GM19351 (cell line): Measurements from ENCODE around the gene ADCY6.
A peak's percentile ranks its signal among the peaks of the same experiment; 100 is the strongest.

Source experiments
- ATAC-seq: cut with Tn5 transposase; IDR thresholded peaks from one replicate; pipeline ENCODE4 v1.9.1; 2021; ENCODE audit warnings: mild to moderate bottlenecking, moderate library complexity; ENCODE audit not compliant: unreplicated experiment

ADCY6 gene

GRCh38 chr12:48816143-48816854, 27.4 kb upstream of the ADCY6 start:
- no peak for ATAC-seq

- ATAC-seq: peak; percentile 29
Observed at GRCh38 chr12:48815126-48816110, 26.5 kb upstream of the ADCY6 start.

GRCh38 chr12:48814262-48815125, 25.6 kb upstream of the ADCY6 start:
- ATAC-seq: peak; percentile 79

GRCh38 chr12:48813465-48814261, 24.8 kb upstream of the ADCY6 start:
- no peak for ATAC-seq

DNA sequence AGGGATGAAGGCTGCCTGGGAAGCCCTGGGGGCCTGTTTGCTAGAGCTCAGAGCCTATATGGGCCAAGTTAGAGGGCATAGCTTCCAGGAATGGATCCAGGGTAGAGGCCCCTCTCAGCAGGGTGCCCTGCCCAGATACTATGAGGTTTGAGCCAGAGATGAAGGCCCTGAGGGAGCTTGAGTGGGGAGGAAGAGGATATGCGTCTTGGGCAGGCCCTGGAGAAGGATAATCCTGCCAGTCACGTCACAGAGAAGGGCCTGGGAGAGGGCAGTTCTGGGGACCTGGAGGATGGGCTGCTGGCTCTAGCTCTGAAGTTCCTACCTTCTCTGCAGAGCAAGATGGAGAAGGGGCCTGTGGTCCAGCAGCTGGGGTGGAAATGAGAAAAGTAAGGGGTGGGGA, 23.5 kb upstream of the ADCY6 start:
- no peak for ATAC-seq

- ATAC-seq: no peak
Observed at GRCh38 chr12:48811437-48812090, 22.7 kb upstream of the ADCY6 start.

GRCh38 chr12:48810903-48811431, 22.1 kb upstream of the ADCY6 start:
- no peak for ATAC-seq

GRCh38 chr12:48807981-48808380, 19.1 kb upstream of the ADCY6 start:
- ATAC-seq: no peak

- no peak for ATAC-seq
Observed at GRCh38 chr12:48803675-48804074, 14.8 kb upstream of the ADCY6 start.

GRCh38 chr12:48800971-48801370, 12.1 kb upstream of the ADCY6 start:
- no peak for ATAC-seq

- ATAC-seq: no peak
Observed at GRCh38 chr12:48800457-48800856, 11.6 kb upstream of the ADCY6 start.

DNA sequence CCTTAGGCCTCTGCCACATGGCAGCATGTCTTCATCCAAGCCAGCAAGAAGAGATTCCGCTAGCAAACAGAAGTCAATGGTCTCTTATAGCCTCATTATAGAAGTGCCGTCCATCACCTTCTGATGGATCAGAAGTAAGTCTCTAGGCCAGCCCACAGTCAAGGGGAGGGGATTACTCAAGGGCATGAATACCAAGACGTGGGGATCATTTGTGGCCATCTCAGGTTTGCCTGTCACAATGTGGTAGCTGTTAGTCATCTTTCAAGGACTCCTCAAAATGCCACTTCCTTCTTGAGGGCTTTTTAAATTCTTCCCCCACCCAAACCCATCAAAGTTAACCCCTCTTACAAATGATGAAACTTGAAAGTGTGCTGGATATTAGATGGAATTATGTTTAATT, 8.1 kb upstream of the ADCY6 start:
- ATAC-seq: no peak

- ATAC-seq: no peak
Observed at GRCh38 chr12:48795550-48796455, 6.9 kb upstream of the ADCY6 start.

GRCh38 chr12:48794870-48795269, 6.0 kb upstream of the ADCY6 start:
- no peak for ATAC-seq

GRCh38 chr12:48793696-48794095, 4.8 kb upstream of the ADCY6 start:
- no peak for ATAC-seq

- no peak for ATAC-seq
Observed at GRCh38 chr12:48789858-48790326, 1.0 kb upstream of the ADCY6 start.

DNA sequence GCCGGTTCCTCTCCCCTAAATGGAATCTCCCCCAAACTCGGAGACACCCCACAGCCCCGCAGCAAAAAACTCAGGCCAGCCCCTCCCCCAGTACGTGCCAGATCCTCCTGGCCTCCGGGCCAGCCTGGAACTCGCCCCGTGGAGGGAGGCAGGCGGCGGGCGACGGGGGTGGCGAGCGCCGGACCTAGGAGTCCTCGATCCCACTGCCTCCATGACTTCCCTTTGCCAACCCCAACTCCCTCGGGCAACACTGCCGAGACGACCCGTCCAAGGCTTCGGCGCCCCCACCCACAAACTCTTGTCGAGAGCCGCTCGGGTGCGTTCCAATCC, 400 bp downstream of the ADCY6 start:
- ATAC-seq: no peak

- ATAC-seq: no peak
Observed at GRCh38 chr12:48787791-48788523, 932 bp downstream of the ADCY6 start.
